ENCODE data around the gene MRAP. TPM values are rescaled to one million over a fixed set of nuclear protein-coding genes. Genes with fewer than 3 reads are reported as not detected.
"Not testable (repeated sequence)": the region's sequence is repeated elsewhere in the genome, so short reads cannot be mapped to it uniquely, and the experiment has no call there.

Gene MRAP
- total RNA-seq, 1 donor from 2014 or later = not detected

- DNase-seq (ENCODE audit: low read depth in 2 of 2) = no peak
Observed at GRCh38 chr21:32299695-32300094, 1.0 kb downstream of the MRAP start.

DNA sequence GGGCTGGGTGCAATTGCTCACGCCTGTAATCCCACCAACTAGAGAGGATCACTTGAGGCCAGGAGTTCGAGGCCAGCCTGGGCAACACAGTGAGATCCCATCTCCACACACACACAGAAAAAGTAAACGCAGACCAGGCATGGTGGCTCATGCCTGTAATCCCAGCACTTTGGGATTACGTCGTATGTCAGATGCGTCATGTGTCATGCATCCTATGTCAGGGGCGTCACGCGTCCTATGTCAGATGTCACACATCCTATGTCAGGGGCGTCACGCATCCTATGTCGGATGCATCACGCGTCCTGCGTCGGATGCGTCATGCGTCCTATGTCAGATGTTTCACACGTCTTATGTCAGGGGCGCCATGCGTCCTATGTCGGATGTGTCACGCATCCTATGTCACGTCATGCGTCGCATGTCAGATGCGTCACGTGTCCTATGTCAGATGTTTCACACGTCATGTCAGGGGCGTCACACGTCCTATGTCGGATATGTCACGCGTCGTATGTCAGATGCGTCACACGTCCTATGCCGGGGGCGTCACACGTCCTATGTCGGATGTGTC, 1.5 kb downstream of the MRAP start:
- no peak for DNase-seq (ENCODE audit: low read depth in 2 of 2)

GRCh38 chr21:32301596-32301995, 2.9 kb downstream of the MRAP start:
- DNase-seq (ENCODE audit: low read depth in 2 of 2) = no peak

DNA sequence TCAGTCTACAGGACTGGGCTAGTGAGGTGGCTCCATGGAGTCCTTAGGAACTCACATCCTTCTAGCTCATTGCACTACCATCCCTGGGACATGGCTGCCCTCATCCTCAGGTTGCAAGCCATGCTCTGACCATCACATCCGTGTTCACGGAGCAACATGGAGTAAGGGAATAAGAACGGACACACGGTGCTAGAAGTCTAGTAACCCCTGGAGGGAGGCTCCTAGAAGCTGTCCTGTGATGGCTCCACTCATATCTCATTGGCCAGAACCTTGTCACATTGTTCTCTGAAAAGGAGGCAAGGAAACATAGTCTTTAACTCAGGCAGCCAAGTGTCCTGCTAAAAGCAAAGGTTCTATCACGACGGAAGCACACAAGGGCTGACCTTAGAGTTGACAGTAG, 3.9 kb downstream of the MRAP start:
- DNase-seq (ENCODE audit: low read depth in 2 of 2) = no peak

- DNase-seq (ENCODE audit: low read depth in 2 of 2) = no peak
Observed at GRCh38 chr21:32303385-32303784, 4.7 kb downstream of the MRAP start.

- DNase-seq (ENCODE audit: low read depth in 2 of 2) = no peak
Observed at GRCh38 chr21:32304998-32305397, 6.3 kb downstream of the MRAP start.

DNA sequence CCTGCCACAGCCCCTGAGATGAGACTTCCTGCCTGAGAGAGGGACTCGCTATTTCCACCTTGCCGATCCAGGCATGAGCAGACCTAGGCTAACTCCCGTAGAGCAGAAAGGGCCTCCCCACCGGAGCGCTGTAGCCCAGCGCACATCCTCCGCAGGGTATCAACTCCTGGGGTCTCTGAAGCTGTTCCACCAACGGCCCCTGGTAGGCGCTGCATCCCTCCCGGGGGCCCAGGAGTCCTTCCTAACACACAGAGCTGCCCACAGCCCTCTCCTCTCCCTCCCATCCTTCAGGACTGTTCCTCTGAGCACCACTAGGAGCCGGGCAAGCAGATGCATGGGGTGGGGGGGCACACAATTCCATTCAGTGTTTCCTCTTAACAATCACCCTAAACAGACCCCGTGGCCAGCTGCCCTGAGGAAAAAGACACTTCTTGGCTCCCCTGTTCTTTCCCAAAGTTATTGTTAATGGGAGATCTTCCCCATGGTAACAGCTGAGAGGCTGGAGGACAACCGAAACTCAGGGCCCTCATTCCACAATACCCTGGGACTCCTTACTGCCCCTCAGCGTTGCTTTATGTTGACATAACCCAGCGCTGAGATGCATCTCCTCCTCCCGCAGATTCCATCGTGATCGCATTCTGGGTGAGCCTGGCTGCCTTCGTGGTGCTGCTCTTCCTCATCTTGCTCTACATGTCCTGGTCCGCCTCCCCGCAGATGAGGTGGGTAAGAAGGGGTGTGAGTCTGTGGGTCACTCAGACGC, 7.5 kb downstream of the MRAP start:
- DNase-seq (ENCODE audit: low read depth in 2 of 2) = peak; percentile 38 to 68

DNA sequence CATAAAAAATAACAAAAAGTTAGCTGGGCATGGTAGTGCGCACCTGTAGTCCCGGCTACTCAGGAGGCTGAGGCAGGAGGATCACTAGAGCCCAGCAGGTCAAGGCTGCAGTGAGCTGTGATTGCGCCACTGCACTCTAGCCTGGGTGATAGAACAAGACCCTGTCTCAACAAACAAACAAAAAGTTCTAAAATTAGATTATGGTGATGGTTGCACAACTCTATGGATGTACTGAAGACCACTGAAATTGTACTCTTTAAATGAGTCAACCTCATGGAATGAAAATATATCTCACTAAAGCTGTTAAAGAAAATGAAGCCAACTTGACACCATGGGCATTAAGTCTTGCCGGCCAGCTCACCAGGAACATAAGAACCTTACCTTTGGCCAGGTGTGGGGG, 9.1 kb downstream of the MRAP start:
- DNase-seq (ENCODE audit: low read depth in 2 of 2) = no peak

GRCh38 chr21:32308696-32309095, 10.0 kb downstream of the MRAP start:
- no peak for DNase-seq (ENCODE audit: low read depth in 2 of 2)

DNA sequence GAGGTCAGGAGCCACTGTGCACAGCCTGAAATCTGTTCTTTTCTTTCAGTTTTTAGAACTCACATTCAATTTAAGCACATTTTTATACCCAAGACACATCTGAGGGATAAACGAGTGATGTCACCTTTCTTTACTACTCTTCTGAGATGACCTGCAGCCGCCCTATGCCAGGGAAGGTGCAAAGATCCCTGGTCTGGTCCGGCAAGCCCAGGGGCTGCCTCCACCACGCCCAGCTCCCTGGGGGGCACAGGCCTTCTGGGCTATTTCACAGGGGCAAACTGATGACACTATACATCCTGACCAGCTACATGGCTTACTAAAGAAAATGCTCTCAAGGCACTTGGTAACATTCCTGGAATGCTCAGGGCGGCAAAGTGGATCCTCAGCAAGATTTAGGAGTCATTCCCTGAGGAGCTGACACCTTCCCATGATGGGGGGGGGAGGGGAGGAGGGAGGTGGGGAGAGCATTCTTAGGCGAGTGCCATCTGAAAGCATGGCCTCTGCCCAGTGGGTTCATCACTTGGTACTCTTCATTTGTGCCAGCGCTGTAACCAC, 11.3 kb downstream of the MRAP start:
- DNase-seq (ENCODE audit: low read depth in 2 of 2) = no peak

GRCh38 chr21:32310976-32311375, 12.3 kb downstream of the MRAP start:
- DNase-seq (ENCODE audit: low read depth in 2 of 2) = not testable (repeated sequence)

DNA sequence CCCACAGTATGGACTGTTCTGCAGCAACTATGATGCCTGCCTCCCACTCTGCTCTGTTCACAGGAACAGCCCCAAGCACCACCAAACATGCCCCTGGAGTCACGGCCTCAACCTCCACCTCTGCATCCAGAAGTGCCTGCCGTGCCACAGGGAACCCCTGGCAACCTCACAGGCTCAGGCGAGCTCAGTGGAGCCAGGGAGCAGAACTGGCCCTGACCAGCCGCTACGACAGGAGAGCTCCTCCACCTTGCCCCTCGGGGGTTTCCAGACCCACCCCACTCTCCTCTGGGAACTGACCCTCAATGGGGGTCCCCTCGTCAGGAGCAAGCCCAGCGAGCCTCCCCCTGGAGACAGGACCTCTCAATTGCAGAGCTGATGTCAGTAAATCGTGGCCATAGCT, 13.0 kb downstream of the MRAP start:
- no peak for DNase-seq (ENCODE audit: low read depth in 2 of 2)

GRCh38 chr21:32312326-32312725, 13.7 kb downstream of the MRAP start:
- no peak for DNase-seq (ENCODE audit: low read depth in 2 of 2)

GRCh38 chr21:32312976-32313375, 14.3 kb downstream of the MRAP start:
- no peak for DNase-seq (ENCODE audit: low read depth in 2 of 2)

DNA sequence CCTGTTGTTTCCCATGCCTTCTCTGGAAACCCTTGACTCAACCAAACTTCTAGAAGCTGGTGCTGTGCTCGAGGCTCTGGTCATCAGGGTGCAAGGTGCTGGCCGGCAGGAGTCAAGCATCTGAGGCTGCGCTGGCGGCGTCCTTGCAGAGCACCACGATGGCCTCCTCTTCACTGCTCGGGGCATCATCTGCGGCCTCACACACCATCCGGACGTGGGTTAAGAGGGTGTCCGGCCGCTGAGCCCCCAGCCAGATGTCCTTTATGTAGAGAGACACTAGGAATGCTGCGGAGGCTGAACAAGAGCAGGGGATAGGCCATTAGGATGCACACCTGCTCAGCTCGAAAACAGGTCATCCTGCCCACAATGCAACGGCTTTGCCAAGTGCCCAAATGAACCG, 16.2 kb downstream of the MRAP start:
- no peak for DNase-seq (ENCODE audit: low read depth in 2 of 2)

DNA sequence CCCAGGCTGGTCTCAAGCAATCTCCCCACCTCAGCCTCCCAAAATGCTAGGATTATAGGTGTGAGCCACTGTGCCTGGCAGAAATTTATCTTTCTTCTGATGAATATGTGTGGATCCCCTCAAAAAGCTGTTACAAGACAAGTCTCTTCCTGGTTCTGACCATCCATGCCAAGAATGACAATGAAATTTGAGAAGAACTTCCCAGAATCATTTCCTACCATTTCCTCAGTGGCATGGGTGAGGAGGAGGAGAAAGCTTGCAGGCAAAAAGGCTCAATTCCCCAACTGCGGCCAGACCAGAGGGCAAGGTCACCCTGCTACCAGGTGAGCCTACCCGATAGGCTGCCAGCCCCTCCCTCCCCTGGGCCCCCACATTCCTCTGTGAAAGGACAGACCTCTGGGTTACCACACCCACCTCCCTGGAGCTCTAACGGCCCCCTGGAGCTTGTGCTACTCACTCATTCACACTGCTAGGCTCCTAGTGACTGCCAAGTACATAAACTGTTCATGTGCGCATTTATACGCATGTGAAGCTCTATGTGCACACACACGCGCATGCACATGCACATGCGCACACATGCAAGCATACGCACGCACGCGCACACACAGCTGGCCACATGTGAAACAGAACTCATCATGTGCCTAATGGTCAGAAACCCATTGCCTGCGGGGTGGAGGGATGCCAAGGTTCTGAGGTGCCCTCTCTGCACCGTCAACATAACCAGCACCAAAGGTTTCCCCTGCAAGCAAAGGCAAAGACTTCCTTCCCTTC, 17.0 kb downstream of the MRAP start:
- DNase-seq (ENCODE audit: low read depth in 2 of 2) = peak; percentile 14 to 54

DNA sequence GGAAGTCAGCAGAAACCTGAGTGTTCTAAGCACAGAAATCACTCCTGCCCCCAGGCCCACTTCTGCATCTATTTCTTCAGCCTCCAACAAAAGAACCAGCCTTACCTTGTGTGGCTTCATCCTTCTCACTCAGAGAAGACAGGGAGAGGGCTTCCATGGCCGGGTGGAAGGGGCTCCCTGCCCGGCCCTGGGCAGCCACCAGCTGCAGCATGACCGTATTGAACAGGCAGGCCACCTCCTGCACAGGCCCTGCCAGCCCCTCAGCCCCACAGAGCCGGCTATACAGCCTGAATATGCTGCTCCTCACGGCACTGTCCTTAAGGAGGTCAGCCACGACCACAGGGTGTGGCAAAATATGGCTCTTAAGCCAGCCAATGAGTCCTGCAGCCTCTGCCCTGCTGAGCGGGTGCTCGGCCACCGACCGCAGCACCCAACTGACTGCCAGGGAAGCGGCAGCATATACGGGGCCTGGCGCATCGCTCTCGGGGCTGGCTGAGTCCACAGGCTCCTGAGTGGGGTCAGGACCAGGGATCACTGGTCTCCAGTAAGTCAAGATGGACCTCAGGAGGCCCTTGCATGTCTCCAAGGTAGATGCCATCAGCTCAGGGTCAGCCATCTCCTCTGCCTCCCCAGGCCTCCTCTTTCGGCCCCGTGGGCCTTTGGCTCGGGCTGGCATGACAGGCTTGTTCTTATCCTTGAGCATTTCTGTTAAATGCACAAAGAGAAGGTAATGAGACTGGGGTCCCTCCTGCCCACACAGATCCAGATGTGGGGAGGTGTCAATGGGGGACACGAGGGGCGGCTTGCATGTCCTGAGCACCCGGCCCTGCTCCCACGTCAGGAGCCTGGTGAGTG, 17.9 kb downstream of the MRAP start:
- DNase-seq (ENCODE audit: low read depth in 2 of 2) = no peak

DNA sequence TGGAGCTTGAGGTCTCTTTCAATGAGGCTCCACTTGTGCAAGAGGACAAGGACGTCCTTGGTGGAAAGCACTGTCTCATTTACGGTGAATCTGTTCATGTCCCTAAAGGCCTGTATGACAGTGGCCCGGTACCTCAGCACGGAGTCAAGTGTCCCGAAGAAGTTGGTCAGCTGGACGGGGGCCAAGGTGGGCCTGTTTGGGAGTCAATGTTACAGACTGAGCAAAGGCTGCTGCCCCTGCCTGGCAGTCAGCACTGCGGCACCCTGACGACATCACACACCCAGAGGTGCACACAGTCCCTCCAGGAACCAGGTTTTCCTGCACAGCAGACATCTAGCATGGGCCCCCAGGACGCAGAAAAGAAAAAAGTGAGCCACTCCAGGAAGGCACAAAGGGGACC, 19.1 kb downstream of the MRAP start:
- no peak for DNase-seq (ENCODE audit: low read depth in 2 of 2)

DNA sequence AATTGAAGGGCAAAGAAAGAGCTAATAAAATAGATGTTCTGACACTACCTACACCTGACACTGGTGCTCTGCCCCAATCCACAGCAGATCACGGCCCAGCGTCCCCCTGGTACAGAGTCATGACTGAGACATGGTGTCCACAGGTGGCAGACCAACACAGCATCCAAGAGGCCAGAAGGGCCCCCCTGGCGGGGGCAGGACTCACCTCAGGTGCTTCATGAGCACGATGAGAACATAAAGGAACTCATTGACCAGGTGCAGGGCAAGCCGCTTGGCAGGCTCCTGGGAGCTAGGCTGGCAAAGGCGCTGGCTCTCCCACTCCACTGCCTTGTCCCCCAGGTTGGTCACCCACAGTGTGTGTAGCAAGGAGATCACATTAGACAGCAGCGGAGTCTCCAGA, 20.4 kb downstream of the MRAP start:
- no peak for DNase-seq (ENCODE audit: low read depth in 2 of 2)

GRCh38 chr21:32320059-32320458, 21.4 kb downstream of the MRAP start:
- DNase-seq (ENCODE audit: low read depth in 2 of 2) = no peak

DNA sequence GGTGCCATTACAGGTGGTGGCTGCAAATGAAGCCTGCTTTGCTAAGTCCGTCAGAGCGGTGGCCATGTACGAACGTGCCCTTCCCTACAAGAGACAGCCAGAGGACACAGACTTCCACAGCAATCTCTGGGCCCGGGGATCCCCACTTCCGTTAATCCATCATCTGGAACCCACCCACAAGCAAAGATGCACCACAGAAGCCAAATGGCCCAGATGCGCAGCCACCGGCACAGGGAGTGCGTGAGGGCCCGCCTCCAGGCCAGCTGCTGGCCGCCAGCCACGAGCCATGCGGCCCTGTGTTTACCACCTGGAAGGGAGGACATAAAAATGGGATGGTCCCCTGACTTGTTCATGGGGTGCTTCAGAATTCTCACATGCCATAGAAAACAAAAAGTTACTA, 22.1 kb downstream of the MRAP start:
- no peak for DNase-seq (ENCODE audit: low read depth in 2 of 2)

- no peak for DNase-seq (ENCODE audit: low read depth in 2 of 2)
Observed at GRCh38 chr21:32321480-32321879, 22.8 kb downstream of the MRAP start.

All from dermis microvascular lymphatic vessel endothelial cell (primary cell).